Renal cortical epithelial cell (primary cell): Measurements from ENCODE around the gene RGS3. TPM values are rescaled to one million over a fixed set of nuclear protein-coding genes. Genes with fewer than 3 reads are reported as not detected.

ENCODE experiments used
- DNase-seq: peaks from one replicate; pipeline ENCODE4 v3.0.0-alpha.2; 2011; ENCODE audit warnings: low read depth
- total RNA-seq: library from RNA; depleted of rRNA; stranded (reverse); fragments of >200 nt; gene quantifications from 2 replicates; pipeline ENCODE4 v1.2.3, GENCODE V29; 2014

The RGS3 gene
- total RNA-seq, 1 donor from 2014 or later: 76.2 TPM

- DNase-seq: peak; percentile 48
These were observed 48.6 kb downstream of the RGS3 start for GRCh38 chr9:113511856-113512761.

GRCh38 chr9:113513111-113513510 lies 49.6 kb downstream of the RGS3 start:
- no peak for DNase-seq

DNA sequence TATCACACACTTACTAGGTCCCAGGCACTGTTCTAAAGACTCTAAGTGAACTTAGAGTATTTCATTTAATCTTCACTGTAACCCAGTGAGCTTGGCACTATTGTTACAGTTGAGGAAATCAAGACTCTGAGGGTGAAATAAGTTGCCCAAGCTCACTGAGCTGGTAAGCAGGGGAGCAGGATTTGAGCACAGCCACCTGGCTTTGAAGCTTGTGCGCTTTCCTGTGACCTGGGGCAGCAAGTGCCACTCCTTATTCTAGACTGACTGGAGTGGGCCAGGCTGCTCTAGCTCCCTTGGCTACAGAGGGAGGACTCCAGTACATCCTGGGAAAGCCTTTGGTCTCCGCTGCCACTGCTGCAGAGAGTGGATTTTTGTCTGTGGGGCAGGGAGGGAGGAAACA lies 50.0 kb downstream of the RGS3 start:
- DNase-seq: no peak

GRCh38 chr9:113514061-113514460 lies 50.5 kb downstream of the RGS3 start:
- DNase-seq: no peak

- DNase-seq: no peak
These were observed 51.2 kb downstream of the RGS3 start for GRCh38 chr9:113514748-113515147.

DNA sequence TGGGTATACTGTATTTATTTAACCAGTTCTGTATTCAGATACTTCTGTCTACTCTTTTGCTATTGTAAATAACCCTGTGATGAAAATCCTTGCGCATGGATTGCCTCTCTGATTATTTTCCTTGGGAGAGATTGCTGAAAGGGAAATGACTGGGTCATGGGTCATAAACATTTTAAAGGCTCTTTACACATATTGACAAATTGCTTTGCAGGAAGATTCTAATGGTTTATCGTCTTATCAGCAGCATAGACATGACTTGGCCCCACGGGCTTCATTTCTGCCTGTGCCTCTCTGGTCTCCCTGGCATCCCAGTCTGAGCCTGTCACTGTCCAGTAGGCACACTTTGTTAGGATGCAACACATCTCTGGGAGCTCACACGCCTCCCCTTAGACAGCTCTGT lies 52.3 kb downstream of the RGS3 start:
- DNase-seq: no peak

DNA sequence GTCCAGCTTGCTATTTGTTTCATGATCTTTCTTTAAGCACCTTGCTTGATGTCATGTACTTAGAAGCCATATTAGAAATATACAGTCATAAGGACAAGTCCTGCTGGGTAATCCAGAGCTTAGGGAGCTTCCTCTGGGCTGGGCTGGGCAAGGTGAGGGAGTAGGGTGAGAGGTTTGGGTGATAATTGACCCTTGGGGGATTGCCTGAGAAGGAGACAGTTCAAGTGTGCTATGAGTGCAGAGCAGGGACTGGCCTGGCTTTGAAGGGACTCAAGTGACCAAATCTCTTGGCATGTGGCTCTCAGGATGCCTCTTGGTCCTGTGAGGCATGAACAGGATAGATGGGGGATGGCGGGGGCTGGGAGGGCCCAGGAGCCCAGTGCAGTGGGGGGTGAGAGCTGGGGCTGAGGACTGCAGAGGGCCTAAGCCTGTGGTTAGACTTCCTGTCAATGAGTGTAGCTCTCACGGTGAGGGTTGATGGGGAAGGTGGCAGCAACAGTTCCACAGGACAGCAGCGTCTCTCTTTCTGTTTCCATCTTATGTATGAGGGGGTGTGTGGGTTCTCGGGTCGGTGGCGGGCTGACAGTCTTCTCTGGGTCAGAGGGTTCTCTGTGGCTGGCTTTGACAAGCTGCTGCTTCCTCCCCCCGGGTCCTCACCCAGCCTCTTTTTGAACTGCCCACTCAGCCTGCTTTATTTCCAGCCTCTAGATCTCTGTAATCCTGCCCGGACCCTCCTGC lies 53.5 kb downstream of the RGS3 start:
- DNase-seq: peak; percentile 69

- peak; percentile 99 for DNase-seq
These were observed 56.0 kb downstream of the RGS3 start for GRCh38 chr9:113519426-113520108.

- peak; percentile 95 for DNase-seq
These were observed 56.6 kb downstream of the RGS3 start for GRCh38 chr9:113520109-113520642.

- no peak for DNase-seq
These were observed 58.2 kb downstream of the RGS3 start for GRCh38 chr9:113521693-113522255.

DNA sequence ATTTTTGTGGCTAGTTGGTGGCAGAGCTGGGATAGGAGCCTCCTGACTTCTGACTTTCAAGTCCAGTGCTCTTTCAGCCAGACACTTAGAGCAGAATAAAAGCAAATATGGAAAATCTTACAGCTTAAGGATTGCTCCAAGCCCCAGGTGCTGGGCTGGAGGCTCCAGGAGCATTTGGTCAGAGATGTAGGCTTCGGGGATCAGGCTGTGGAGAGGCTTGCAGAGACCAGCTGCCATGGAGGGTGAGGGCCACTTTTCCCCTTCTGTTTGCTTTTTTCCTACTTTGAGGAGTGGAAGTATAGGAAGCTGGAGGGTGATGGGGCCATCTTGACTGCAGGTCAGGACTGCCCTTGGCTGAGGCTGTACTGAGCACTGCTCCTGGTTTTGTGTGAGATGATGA lies 58.9 kb downstream of the RGS3 start:
- DNase-seq: no peak

DNA sequence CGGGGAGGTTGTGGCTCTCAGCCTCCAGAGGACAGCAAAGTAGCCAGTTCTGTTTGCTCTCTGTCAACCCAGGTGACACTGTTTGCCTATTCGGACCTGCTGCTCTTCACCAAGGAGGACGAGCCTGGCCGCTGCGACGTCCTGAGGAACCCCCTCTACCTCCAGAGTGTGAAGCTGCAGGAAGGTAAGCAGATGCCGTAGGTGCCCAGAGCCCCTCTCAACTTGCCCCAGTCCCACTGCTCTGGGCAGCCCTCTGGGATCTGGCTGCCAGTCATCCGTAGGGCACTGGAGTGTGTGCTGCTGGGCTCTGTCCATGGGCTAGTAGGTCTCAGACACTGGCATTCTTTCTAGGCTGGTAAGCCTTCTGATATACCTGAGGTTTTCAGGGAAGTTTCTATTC lies 59.3 kb downstream of the RGS3 start:
- DNase-seq: no peak

GRCh38 chr9:113523421-113524141 lies 60.1 kb downstream of the RGS3 start:
- DNase-seq: no peak

DNA sequence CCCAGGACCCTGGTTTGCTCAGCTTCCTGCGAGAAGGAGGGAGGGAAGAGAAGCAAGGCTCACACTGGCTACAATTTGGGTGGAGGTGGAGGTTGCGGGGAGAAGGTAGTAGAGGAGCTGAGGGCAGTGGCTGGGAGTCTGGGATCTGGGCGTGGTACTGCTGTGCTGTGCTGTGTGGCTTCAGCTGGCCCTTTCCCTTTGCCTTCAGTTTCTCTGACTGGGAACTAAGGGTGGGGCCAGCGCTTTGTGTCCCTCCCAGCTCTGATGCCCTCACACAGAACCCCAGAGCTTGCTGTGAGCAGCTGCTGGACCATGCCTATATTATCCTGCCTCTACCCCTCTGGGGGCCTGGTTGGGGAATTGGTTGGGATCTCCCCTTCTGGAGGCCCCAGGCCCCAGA lies 60.9 kb downstream of the RGS3 start:
- DNase-seq: no peak

GRCh38 chr9:113525205-113525604 lies 61.7 kb downstream of the RGS3 start:
- no peak for DNase-seq

GRCh38 chr9:113525831-113526230 lies 62.3 kb downstream of the RGS3 start:
- no peak for DNase-seq

DNA sequence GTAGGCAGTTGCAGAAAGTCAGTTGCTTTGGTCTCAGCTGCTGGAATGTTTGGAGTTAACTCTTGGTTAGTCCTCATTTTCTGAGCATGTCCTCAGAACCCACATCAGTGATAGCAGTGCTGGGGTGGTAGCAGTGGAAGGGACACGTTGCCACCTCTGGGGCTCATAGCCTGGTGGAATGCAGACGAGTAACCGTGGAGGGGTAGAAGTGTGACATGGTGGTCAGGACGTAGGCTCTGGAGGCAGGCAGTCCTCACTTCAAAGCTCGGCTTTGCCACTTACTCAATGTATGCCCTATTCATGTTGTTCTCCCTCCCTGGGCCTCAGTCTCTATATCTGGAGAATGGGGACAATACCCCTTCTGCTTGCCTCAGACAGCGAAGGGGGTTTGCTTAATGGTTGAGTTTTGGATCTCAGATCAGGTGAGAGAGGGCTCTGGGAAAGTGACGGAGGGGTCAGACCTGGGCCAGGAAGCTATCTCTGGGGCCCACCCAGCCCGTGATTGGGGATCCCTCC lies 62.8 kb downstream of the RGS3 start:
- no peak for DNase-seq

DNA sequence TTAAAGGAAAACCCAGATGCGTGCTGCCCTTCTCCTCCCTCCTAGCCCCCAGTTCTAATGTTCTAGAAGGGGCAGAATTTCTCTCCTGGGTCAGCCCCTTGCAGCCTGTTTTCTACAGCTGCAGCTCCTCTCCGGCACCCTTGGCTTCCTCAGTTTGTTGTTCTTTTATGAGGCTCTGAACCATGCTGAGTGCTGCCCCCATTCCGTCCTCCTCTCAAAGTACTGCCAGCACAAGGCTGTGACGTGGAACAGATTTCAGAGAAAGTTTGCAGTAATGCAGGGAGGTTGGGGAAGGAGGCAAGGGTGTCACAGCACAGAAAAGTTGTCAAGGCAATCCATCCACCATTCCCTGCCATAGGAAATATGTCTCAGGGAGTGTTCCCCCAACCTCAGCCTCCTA lies 63.3 kb downstream of the RGS3 start:
- DNase-seq: no peak

GRCh38 chr9:113528088-113528487 lies 64.6 kb downstream of the RGS3 start:
- no peak for DNase-seq

DNA sequence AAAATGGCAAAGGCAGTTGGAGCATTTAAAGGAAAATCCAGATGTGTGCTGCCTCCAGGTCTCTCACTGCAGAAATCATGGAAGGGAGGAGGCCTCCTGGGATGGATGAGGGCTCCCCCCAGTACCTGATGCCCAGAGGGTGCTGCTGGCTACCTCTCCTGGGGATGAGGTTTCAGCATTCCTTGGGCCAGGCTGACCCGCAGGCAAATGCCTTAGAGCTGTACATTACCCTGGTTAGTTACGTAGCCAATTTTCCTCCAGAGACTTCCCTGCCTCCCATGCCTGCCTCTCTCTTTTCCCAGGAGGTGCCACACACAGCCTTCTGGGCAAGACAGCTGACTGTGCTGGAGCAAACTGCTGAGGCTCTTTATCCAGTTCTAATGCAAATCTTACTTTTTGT lies 65.3 kb downstream of the RGS3 start:
- DNase-seq: no peak
